K562 (cell line): ENCODE measurements around the gene DEGS2. TPM values are rescaled to one million over a fixed set of nuclear protein-coding genes. Genes with fewer than 3 reads are reported as not detected.

ENCODE experiments used
- ATAC-seq: fragments of 200-7000 bp; cut with Tn5 transposase; 3 replicates; pipeline ENCODE4 v1.9.1; 2020; ENCODE audit warnings: moderate library complexity
- BruUV-seq: library from RNA; stranded (reverse); fragments of 400-500 nt; replicated peaks from 2 replicates; lab custom pipeline; 2021; lab: Mats Ljungman, UMichigan
- CTCF ChIA-PET: fragments of 300-600 bp; formaldehyde crosslinking; extraction: SDS; loops from one replicate; lab custom pipeline; 2021; ENCODE audit warnings: low intra/inter-chr PET ratio; lab: Yijun Ruan, JAX
- POLR2A ChIA-PET: fragments of 300-600, 350-650 bp; sonication (Branson Sonifier 250); formaldehyde crosslinking; extraction: SDS; loops from one replicate; lab custom pipeline; 2021; ENCODE audit warnings: antibody characterized with exemption, inconsistent platforms; lab: Yijun Ruan, JAX
- DNase-seq, 4 experiments: peaks; one replicate each; pipeline versions ENCODE4 v3.0.0 to v3.0.0-alpha.2; 2011 to 2018; ENCODE audit warnings: low spot score in 3 of 4, mixed read lengths in 3 of 4; ENCODE audit errors: extremely low read depth in 1 of 4
- FAIRE-seq: peaks from 2 replicates; lab custom pipeline; 2011; peaks lifted over from hg19 to GRCh38; lab: Jason Lieb, UNC
- H2AFZ ChIP-seq: 2 replicates; pipeline ENCODE4 v1.6.0; 2011; ENCODE audit warnings: low read depth, low read length, control low read depth, inconsistent platforms
- H3K27ac ChIP-seq: fragments of 200-600 bp; 3 replicates; pipeline ENCODE4 v1.8.0; 2011; ENCODE audit warnings: low read depth, mild to moderate bottlenecking, control low read depth, inconsistent platforms, low read length, moderate library complexity, mixed read lengths; ENCODE audit errors: extremely low read depth
- H3K27me3 ChIP-seq, 2 experiments: fragments of 300-600 bp in 1 of 2; 2 replicates in 1 of 2; 3 replicates in 1 of 2; pipeline versions ENCODE4 v1.6.0 to v1.8.0; 2011; ENCODE audit warnings: inconsistent platforms in 2 of 2, low read length in 2 of 2, mild to moderate bottlenecking in 1 of 2, mixed read lengths in 1 of 2, moderate library complexity in 1 of 2; ENCODE audit not compliant: control insufficient read depth in 2 of 2, insufficient read depth in 2 of 2
- H3K36me3 ChIP-seq: fragments of 300-600 bp; 3 replicates; pipeline ENCODE4 v1.8.0; 2011; ENCODE audit warnings: mild to moderate bottlenecking, low read length, inconsistent platforms; ENCODE audit not compliant: control insufficient read depth, insufficient read depth
- H3K4me1 ChIP-seq, 2 experiments: fragments of 200-600 bp in 1 of 2; replicated peaks in 1 of 2; 2 replicates in 1 of 2; 3 replicates in 1 of 2; pipeline versions ENCODE4 v1.5.1 to v1.8.0; 2011; ENCODE audit warnings: inconsistent platforms in 2 of 2, low read length in 2 of 2, mild to moderate bottlenecking in 1 of 2, mixed read lengths in 1 of 2, moderate library complexity in 1 of 2; ENCODE audit not compliant: control insufficient read depth in 2 of 2, insufficient read depth in 2 of 2
- H3K4me2 ChIP-seq: 2 replicates; pipeline ENCODE4 v1.6.1; 2011; ENCODE audit warnings: low read length, control low read depth, inconsistent platforms, mixed read lengths; ENCODE audit not compliant: insufficient read depth
- H3K4me3 ChIP-seq: fragments of 200-600 bp; sonication (generic), shearing (Covaris generic); 2 replicates; pipeline ENCODE4 v1.5.1; 2016; ENCODE audit warnings: control low read depth, inconsistent platforms
- H3K79me2 ChIP-seq: fragments of 200-600 bp; 3 replicates; pipeline ENCODE4 v1.8.0; 2011; ENCODE audit warnings: low read length, inconsistent platforms; ENCODE audit not compliant: control insufficient read depth, insufficient read depth
- H3K9ac ChIP-seq, 2 experiments: 2 replicates each; pipeline versions ENCODE4 v1.6.0 to v1.6.1; 2011; ENCODE audit warnings: low read depth in 2 of 2, low read length in 2 of 2, control low read depth in 1 of 2, inconsistent platforms in 1 of 2, mild to moderate bottlenecking in 1 of 2, mixed read lengths in 1 of 2; ENCODE audit not compliant: insufficient read depth in 1 of 2
- H3K9me1 ChIP-seq: one replicate; pipeline ENCODE4 v1.6.0; 2011; ENCODE audit warnings: inconsistent platforms, mild to moderate bottlenecking, low read length, moderate library complexity; ENCODE audit not compliant: control insufficient read depth, insufficient read depth
- H3K9me3 ChIP-seq: replicated peaks from 2 replicates; pipeline ENCODE4 v1.5.1; 2011; ENCODE audit warnings: low read depth, low read length, inconsistent platforms; ENCODE audit not compliant: control insufficient read depth, insufficient read depth
- H4K20me1 ChIP-seq: replicated peaks from 2 replicates; pipeline ENCODE4 v1.6.1; 2011; ENCODE audit warnings: low read length, inconsistent platforms, mixed read lengths; ENCODE audit not compliant: control insufficient read depth, insufficient read depth
- AFF1 ChIP-seq, 2 experiments: fragments of 450-650 bp; IDR thresholded peaks; 2 replicates each; pipeline ENCODE4 v1.6.1; 2018; ENCODE audit warnings: mild to moderate bottlenecking in 2 of 2, low read depth in 1 of 2; ENCODE audit not compliant: partially characterized antibody in 2 of 2
- ETV5 ChIP-seq: sonication (generic); formaldehyde crosslinking; IDR thresholded peaks from 2 replicates; pipeline ENCODE4 v1.4.0; 2020; ENCODE audit warnings: low read depth, mild to moderate bottlenecking, missing genetic modification reagents
- HOXB6 ChIP-seq: fragments of 250-450 bp; sonication (Bioruptor Pico); IDR thresholded peaks from 2 replicates; pipeline ENCODE4 v1.5.1; 2022; ENCODE audit warnings: mild to moderate bottlenecking, borderline replicate concordance
- NFE2L1 ChIP-seq: fragments of 450-650 bp; IDR thresholded peaks from 2 replicates; pipeline ENCODE4 v1.6.1; 2016; ENCODE audit warnings: missing genetic modification characterization, low read depth, mild to moderate bottlenecking, missing compliant biosample characterization, moderate library complexity, borderline replicate concordance
- NR2C2 ChIP-seq, 2 experiments: fragments of 200-800 bp in 1 of 2; sonication (Bioruptor generic) in 1 of 2; sonication (generic) in 1 of 2; formaldehyde crosslinking in 1 of 2; IDR thresholded peaks; 2 replicates each; pipeline versions ENCODE4 v1.6.1 to v1.8.0; 2016 to 2022; ENCODE audit warnings: mild to moderate bottlenecking in 1 of 2, missing compliant biosample characterization in 1 of 2, missing genetic modification characterization in 1 of 2, missing genetic modification reagents in 1 of 2
- PHB ChIP-seq: fragments of 250-450 bp; sonication (Bioruptor Pico); IDR thresholded peaks from 2 replicates; pipeline ENCODE4 v1.5.0; 2021
- PML ChIP-seq: IDR thresholded peaks from 2 replicates; pipeline ENCODE4 v1.6.1; 2012; ENCODE audit warnings: low read length, inconsistent platforms
- POLR2B ChIP-seq: fragments of 450-650 bp; IDR thresholded peaks from 2 replicates; pipeline ENCODE4 v1.6.1; 2018; ENCODE audit warnings: low read depth; ENCODE audit not compliant: partially characterized antibody
- SIN3B ChIP-seq: fragments of 450-650 bp; IDR thresholded peaks from 2 replicates; pipeline ENCODE4 v1.6.1; 2017; ENCODE audit warnings: low read depth, mild to moderate bottlenecking, moderate library complexity
- SPI1 ChIP-seq: IDR thresholded peaks from 2 replicates; pipeline ENCODE4 v1.6.1; 2011; ENCODE audit warnings: low read depth, low read length, control low read depth, borderline replicate concordance
- TRIM28 ChIP-seq: fragments of 450-650 bp; IDR thresholded peaks from 2 replicates; pipeline ENCODE4 v1.6.1; 2017
- TSHZ1 ChIP-seq: fragments of 250-450 bp; sonication (Bioruptor Pico); IDR thresholded peaks from 2 replicates; pipeline ENCODE4 v1.4.0; 2020; ENCODE audit warnings: mild to moderate bottlenecking, moderate library complexity
- ZNF239 ChIP-seq: fragments of 250-450 bp; sonication (Bioruptor Pico); IDR thresholded peaks from 2 replicates; pipeline ENCODE4 v1.4.0; 2020; ENCODE audit warnings: mild to moderate bottlenecking
- WGBS: fragments of 100-300 bp; shearing (Covaris generic); methylation state at CpG from one replicate; pipeline ENCODE4 v1.1.6; 2016; ENCODE audit warnings: low coverage, mixed read lengths; ENCODE audit not compliant: insufficient coverage; ENCODE audit errors: missing lambda C conversion rate; 5-methylcytosine and 5-hydroxymethylcytosine counted together
- in situ Hi-C: fragments of 300-500 bp; cut with MboI; formaldehyde crosslinking; loops from 4 replicates; pipeline ENCODE4 v1.15.0; 2018; ENCODE audit warnings: inconsistent platforms, mixed read lengths
- intact Hi-C: fragments of 100-400 bp; cut with micrococcal nuclease; formaldehyde crosslinking; loops from 2 replicates; pipeline ENCODE4 v1.14.2; 2022
- polyA plus RNA-seq, 8 experiments: library from polyadenylated mRNA; depleted of rRNA in 4 of 8; stranded (reverse) in 5 of 8; unstranded in 3 of 8; fragments of >200 nt; fragmentation: Nextera tagmentation in 2 of 8; fragmentation: Illumina TruSeq in 1 of 8; extraction: Ambion mirVana in 2 of 8; extraction: Trizol in 1 of 8; gene quantifications; 2 replicates each; pipeline versions ENCODE4 v1.2.1 to v1.2.3, GENCODE V29; 2011 to 2014; ENCODE audit warnings: inconsistent platforms in 1 of 8, missing spikeins in 1 of 8
- total RNA-seq, 7 experiments: library from RNA; depleted of rRNA in 6 of 7; stranded (reverse); fragments of >200 nt in 6 of 7; fragmentation: Illumina TruSeq in 2 of 7; extraction: Trizol in 2 of 7; gene quantifications; 2 replicates each; pipeline versions ENCODE4 v1.2.1 to v1.2.3, GENCODE V29; 2011 to 2021; ENCODE audit warnings: low replicate concordance in 1 of 7
- TF ChIP-seq, protein P1 (sequence below): sonication (generic); formaldehyde crosslinking; IDR thresholded peaks from 2 replicates; pipeline ENCODE4 v1.9.0; 2022; ENCODE audit warnings: mild to moderate bottlenecking, missing genetic modification reagents

DEGS2 gene
- total and polyA plus RNA-seq, 9 of the 15 experiments (the other 6 are each of a cell fraction or from before 2014, with no cell fraction given), result 0.22 to 2.9 (median 0.70) TPM

DNA sequence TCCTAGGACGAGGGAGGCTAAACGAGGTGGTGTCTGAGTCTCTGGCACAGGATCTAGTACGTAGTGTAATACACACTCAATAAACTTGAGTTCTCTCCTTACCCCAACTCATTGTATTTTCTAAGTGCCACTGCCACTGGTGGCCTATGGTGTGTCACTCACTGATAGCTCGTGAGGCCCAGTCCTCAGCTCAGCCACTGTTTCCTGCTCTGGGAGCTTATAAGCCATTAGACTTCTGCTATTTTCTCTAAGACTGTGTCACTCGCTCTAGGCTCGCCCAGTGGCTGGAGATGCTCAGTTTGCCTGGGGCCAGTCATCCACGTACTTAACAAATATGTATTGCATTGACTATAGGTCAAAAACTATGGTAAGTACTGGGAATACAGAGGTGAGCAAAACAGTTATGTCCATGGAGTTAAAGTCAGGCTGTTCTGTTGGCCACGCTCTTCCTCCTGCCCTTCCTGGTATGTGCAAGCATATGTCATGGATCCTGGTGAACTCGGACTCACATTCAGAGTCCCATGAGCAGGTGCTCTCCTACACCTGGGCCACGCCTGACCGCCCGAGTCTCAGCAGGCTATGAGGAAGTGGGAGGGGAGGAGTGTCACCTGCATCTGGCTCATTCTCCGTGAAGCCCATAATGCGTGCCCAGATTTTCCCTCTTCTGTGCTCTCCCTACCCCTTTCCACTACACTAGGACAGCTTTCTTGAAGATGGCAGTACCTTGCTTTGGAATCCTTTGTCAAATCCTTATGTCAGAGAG is 41.6 kb downstream of the DEGS2 start:
- FAIRE-seq (no peak), ATAC-seq (no peak), DNase-seq (no peak)
- Histone ChIP-seq H3K27ac (no peak overlapping the region), H3K9ac (no peak overlapping the region), H3K9me3 (no peaks in the 10 kb centered on the region), H3K36me3 (no peaks in the 10 kb centered on the region), H3K4me1 (no peaks in the 10 kb centered on the region; a peak in 1 of 5 replicates), H3K4me2 (no peak overlapping the region), H3K79me2 (no peaks in the 10 kb centered on the region), H4K20me1 (no peaks in the 10 kb centered on the region), H2AFZ (no peak overlapping the region), H3K27me3 (no peaks in the 10 kb centered on the region), H3K9me1 (no peaks in the 10 kb centered on the region), H3K4me3 (no peak overlapping the region)
- 85% methylated on average over 9 of the region's 14 CpGs for WGBS
- intact Hi-C loops (no loop called here), in situ Hi-C loops (loop anchor here (5.0 to 10.0 kb wide), 2 partner anchors 46 to 133 kb away; no protein-coding TSS in a partner anchor)
- BruUV-seq, result no TSS peak
- POLR2A ChIA-PET, result interaction anchor here (0.6 to 1.7 kb wide), 2 partner anchors 9 to 10 kb away, joined by 4 to 7 read pairs; no protein-coding TSS in a partner anchor
- CTCF ChIA-PET, result no interaction called here
- no peak for TF ChIP-seq TRIM28
- TF ChIP-seq ZNF239 (CRISPR knock-in tag), result no peak
- no peak for TF ChIP-seq PML
- no peak for TF ChIP-seq HOXB6 (CRISPR knock-in tag)
- TF ChIP-seq, protein P1, sequence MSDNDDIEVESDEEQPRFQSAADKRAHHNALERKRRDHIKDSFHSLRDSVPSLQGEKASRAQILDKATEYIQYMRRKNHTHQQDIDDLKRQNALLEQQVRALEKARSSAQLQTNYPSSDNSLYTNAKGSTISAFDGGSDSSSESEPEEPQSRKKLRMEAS (CRISPR knock-in tag), result no peak
- no peak for TF ChIP-seq PHB
- TF ChIP-seq POLR2B, result no peak
- no peak for TF ChIP-seq TSHZ1 (CRISPR knock-in tag)
- no peak for TF ChIP-seq NR2C2 (CRISPR knock-in tag; IDR thresholded peaks at IDR 0.05)
- TF ChIP-seq NR2C2 (tag; IDR thresholded peaks at IDR 0.05), result no peak
- no peak for TF ChIP-seq AFF1 (IDR thresholded peaks at IDR 0.05; ENCODE audit: low read depth in 1 of 2, partially characterized antibody in 2 of 2)
- TF ChIP-seq NFE2L1 (tag), result no peak
- no peak for TF ChIP-seq SPI1
- TF ChIP-seq ETV5 (CRISPR knock-in tag), result no peak
- TF ChIP-seq SIN3B, result no peak
